Medulla oblongata (tissue), 1 donor: ENCODE results near the gene THSD7A.

Experiments
- DNase-seq: peaks from one replicate; pipeline ENCODE4 v3.0.0-alpha.2; 2015; ENCODE audit errors: extremely low spot score

THSD7A gene

GRCh38 chr7:11706666-11707605 is 125.1 kb downstream of the THSD7A start:
- DNase-seq: no peak

DNA sequence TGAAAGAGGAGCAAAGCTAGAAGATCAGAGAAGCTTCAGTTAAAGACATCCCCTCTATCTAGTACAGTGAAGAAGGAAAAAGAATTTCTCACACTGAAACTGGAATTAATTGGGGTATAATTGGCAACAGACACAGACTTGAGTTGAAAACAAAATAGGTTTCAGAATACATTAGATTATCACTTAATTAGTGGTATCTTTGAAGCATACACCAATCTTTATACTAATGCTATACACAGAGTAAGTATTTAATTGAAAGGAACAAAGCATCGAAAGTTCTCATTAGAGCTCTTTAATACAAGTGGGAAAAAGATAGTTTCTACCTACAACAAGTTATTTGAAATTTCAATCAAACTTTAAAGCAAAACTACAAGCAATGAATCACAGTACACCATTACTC is 128.2 kb downstream of the THSD7A start:
- DNase-seq: no peak

GRCh38 chr7:11702938-11703337 is 129.1 kb downstream of the THSD7A start:
- DNase-seq: no peak

DNA sequence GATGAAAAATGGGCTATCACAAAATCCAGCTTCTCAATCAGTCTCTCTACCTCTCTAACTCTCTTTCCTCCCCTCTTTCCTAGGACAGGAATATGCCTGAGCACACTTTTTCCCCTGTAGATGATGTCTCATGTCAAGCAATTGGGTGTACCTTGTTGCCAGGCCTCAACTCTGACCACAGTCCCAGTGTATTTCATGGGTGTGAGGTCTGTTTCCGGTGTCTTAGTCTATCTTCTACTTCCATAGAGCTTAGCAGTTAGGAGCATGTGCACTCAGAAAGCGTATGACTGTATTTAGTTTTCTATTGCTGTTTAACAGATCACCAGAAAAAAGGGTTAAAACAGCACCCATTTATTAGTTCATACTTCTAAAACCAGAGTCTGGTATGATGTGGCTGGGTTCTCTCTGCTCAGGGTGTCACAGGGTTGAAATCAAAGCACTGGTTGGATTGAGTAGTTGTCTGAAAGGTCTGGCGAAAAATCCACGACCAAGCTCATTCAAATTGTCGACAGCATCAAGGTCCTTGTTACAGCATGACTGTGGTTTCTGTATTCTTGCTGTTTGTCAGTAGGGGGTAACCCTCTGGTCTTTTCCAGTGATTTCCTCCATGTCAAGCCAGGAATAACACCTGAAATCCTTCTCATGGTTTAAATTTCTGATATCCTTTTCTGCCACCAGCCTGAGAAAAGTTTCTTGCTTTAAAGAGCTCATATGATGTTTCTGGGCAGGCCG is 130.0 kb downstream of the THSD7A start:
- no peak for DNase-seq

DNA sequence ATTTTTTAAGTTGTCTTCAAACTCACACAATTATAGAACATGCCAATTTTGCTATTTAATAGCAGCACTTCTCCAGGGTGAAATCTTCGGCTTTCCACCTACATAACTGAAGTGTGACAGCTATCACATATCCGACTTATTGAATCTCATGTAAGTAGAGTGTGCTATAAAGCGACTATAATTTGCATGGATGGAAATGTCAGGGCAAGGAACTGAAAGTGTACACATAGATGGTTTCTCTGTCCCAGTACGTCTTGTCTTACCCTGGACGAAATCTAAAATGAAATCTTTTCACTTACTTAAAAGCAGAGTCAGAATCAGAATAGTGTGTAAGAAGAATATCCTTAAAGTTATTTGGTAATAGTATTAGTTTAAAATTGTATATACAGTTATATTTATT is 132.3 kb downstream of the THSD7A start:
- DNase-seq: no peak

- DNase-seq: no peak
Observed at GRCh38 chr7:11698384-11698871, 133.6 kb downstream of the THSD7A start.

- no peak for DNase-seq
Observed at GRCh38 chr7:11690395-11690794, 141.6 kb downstream of the THSD7A start.

- no peak for DNase-seq
Observed at GRCh38 chr7:11689096-11689495, 142.9 kb downstream of the THSD7A start.

DNA sequence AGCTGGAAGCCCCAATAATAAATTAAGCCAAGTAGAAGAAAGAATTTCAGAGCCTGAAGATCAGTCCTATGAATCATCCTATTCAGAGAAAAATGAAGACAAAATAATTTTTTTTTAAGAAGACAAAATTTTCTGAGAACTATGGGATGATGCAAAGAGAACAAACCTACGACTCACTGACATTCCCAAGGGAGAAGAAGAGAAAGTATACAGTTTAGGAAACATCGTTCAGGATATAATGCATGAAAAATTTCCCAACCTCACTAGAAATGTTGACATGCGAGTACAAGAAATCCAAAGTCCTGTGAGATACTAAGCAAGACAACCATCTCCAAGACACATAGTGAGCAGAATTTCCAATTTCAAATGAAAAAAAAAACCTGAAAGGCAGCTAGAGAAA is 150.5 kb downstream of the THSD7A start:
- no peak for DNase-seq

DNA sequence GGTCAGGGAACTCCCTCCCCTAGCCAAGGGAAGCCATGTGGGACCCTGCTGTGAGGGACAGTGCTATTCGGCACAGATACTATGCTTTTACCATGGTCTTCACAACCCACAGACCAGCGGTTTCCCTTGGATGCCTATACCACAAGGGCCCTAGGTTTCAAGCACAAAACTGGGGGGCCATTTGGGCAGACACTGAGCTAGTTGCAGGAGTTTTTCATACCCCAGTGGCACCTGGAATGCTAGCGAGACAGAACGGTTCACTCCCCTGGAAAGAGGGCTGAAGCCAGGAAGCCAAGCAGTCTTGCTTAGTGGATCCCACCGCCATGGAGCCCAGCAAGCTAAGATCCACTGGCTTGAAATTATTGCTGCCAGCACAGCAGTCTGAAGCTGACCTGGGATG is 156.8 kb downstream of the THSD7A start:
- no peak for DNase-seq

DNA sequence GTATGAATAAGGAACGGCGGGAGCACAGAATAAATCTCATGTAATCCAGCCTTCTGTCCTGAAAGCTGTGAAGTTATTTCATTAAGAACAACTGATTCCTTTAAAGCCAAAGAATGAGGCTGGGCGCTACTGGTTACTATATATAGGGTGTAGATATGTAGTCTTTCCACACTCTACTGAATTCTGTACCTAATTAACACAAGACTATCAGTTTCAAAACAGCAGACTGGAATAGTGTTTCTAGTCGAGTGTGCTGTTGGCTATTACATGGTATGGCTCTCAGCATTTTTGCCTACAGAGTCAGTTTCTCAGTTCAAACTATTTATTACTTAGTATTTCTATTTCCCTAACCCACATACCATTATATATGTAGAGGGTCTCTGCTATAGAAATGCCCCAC is 163.3 kb downstream of the THSD7A start:
- DNase-seq: no peak

DNA sequence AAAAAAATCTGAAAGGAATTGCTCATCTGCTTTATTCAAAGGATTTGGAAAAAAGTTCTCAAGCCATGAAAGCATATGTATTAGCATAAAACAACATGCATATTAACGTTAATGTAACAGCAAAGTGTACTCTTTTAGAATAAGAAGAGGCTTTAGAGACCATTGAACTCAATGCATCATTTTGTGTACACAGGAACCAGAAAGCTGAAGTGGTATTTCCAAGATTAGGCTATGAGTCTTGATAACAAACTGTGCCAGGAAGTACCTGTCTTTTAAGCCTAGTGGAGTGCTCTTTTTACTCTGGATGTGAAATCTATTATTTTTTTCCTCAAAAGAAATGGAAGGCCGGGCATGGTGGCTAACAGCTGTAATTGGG is 164.2 kb downstream of the THSD7A start:
- DNase-seq: no peak

DNA sequence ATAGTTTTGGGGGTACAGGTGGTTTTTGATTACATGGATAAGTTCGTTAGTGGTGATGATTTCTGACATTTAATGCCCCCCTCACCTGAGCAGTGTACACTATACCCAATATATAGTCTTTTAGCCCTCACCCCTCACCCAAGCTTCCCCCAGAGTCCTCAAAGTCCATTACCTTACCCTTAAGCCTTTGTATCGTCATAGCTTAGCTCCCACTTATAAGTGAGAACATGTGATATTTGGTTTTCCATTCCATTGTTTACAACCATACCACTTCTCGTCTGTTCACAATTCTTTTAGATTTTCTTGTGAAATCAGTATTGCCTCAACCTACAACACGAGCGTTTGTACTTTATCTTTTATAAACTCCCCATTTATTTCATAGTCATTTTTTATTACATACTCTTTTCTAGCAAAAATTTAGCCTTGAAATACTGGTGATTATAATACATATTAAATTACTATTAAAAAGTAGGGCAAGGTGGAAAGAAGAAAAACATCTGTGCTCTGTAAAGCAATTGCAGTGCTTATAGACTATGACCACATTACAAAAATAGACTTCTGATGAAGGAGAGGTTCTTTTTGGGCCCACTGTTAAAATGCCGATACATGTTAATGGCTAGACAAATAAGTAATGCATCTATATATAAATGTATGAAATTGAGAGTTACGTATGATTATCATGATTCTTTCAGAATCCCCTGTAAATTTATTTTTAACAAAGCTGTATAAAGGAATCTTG is 164.8 kb downstream of the THSD7A start:
- DNase-seq: no peak

DNA sequence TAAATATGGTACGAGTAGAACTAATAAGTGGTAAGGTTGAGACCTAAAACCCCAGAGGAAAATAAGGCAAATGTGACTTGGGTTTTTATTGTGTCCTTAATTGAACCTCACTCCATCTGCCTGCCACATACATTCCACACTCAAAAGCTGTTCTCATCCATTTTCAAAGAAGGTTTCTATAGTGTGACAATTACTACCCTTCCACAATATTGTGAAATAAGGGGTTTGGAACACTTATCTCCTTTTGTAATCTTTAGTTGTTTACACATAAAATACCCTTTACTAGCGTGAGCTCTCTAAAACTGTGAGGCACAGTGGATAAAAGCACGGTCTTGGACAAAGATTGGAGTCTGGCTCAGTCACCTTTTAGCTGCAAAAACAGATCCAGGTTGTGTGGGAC is 166.6 kb downstream of the THSD7A start:
- no peak for DNase-seq

DNA sequence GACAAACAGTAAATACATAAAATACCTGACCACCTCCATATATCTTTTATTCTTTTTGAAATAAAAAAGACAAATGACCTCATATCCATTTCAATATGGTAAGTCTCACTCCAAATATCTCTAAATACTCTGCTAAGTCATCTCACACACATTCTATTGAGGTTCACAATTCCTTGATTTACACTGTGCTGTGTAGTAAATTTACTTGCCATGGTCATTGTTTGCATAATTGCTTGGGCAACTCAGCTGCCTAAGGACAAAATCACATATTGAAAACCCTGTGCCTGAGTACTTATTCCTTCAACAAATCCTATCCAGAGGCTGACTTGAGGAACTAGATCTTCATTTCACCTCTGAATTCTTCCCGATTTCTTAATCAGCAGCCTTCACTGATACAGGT is 176.4 kb downstream of the THSD7A start:
- no peak for DNase-seq

GRCh38 chr7:11655163-11655562 is 176.8 kb downstream of the THSD7A start:
- peak; percentile 53 for DNase-seq

DNA sequence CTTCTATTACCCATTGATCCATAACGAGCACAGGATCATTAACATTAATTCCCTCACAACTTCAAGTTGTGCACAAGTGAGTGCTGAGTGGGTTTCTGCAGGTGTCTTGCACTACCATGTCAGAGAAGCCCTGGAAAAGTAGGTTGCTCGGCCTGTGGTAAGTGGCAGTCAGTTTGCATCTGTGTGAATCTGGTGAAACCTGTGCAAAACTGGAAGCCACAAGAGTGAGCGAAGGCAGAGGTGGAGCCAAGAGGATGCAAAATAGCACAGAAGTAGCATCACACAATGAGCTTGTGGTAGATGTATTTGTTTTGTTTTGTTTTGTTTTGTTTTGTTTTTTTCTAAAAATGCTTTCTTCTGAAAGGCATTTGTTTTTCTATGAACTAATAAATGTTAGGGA is 181.5 kb downstream of the THSD7A start:
- no peak for DNase-seq

GRCh38 chr7:11650030-11650429 is 182.0 kb downstream of the THSD7A start:
- no peak for DNase-seq

GRCh38 chr7:11648980-11649379 is 183.0 kb downstream of the THSD7A start:
- no peak for DNase-seq

GRCh38 chr7:11648101-11648500 is 183.9 kb downstream of the THSD7A start:
- no peak for DNase-seq

DNA sequence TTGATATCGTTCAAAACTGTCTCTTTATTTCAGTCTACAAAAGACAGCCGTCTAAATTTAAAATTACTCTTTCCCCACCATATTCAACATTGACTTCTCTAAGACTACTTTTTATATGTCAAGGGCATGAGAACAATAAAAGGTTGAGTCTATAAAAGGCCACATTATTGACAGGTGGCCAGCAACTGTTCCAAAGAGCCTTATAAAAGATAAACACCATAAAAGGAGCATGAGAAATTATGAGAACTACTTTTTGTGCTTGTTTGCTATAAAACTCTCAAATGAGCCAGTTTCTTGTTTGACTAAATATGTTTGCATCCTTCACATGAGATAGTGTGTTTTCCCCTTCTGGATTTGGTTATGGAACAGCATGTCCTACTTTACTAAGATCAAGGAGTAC is 189.2 kb downstream of the THSD7A start:
- no peak for DNase-seq

- no peak for DNase-seq
Observed at GRCh38 chr7:11642276-11642675, 189.7 kb downstream of the THSD7A start.
